ENCODE data around the gene MYL3.
"Not testable (repeated sequence)": the region's sequence is repeated elsewhere in the genome, so short reads cannot be mapped to it uniquely, and the experiment has no call there.

The MYL3 gene

GRCh38 chr3:46863261-46863782, at the start of gene MYL3:
TSS of gene MYL3 (minus strand) at chr3:46863444. CDS start at chr3:46863390, 54 bp downstream.
- no peak for DNase-seq

GRCh38 chr3:46912986-46913385, 49.7 kb upstream of the MYL3 start:
- DNase-seq, result no peak

- DNase-seq, result not testable (repeated sequence)
Observed at GRCh38 chr3:46910914-46911313, 47.7 kb upstream of the MYL3 start.

GRCh38 chr3:46910166-46910760, 47.0 kb upstream of the MYL3 start:
- DNase-seq, result no peak

- peak; percentile 80 for DNase-seq
Observed at GRCh38 chr3:46909535-46910161, 46.4 kb upstream of the MYL3 start.

GRCh38 chr3:46908986-46909534, 45.8 kb upstream of the MYL3 start:
- no peak for DNase-seq

GRCh38 chr3:46908294-46908985, 45.2 kb upstream of the MYL3 start:
- no peak for DNase-seq

- no peak for DNase-seq
Observed at GRCh38 chr3:46907960-46908293, 44.7 kb upstream of the MYL3 start.

GRCh38 chr3:46907271-46907670, 44.0 kb upstream of the MYL3 start:
- no peak for DNase-seq

- no peak for DNase-seq
Observed at GRCh38 chr3:46906471-46907058, 43.3 kb upstream of the MYL3 start.

GRCh38 chr3:46905661-46906451, 42.6 kb upstream of the MYL3 start:
- DNase-seq, result no peak

GRCh38 chr3:46905213-46905560, 41.9 kb upstream of the MYL3 start:
- DNase-seq, result no peak

- no peak for DNase-seq
Observed at GRCh38 chr3:46904303-46905212, 41.3 kb upstream of the MYL3 start.

- no peak for DNase-seq
Observed at GRCh38 chr3:46903341-46904302, 40.4 kb upstream of the MYL3 start.

GRCh38 chr3:46902188-46902631, 39.0 kb upstream of the MYL3 start:
- DNase-seq, result no peak

- DNase-seq, result no peak
Observed at GRCh38 chr3:46901591-46902187, 38.4 kb upstream of the MYL3 start.

- no peak for DNase-seq
Observed at GRCh38 chr3:46901061-46901460, 37.8 kb upstream of the MYL3 start.

GRCh38 chr3:46900356-46900755, 37.1 kb upstream of the MYL3 start:
- no peak for DNase-seq

GRCh38 chr3:46900007-46900292, 36.7 kb upstream of the MYL3 start:
- no peak for DNase-seq
